Activated CD4-positive, alpha-beta memory T cell treated with anti-CD3 and anti-CD28 coated beads, Interleukin-2, amount 10 ng/mL, durations not matched to agents 7 days and 5 days (primary cell): ENCODE data around the gene SHMT1. TPM values are rescaled to one million over a fixed set of nuclear protein-coding genes. Genes with fewer than 3 reads are reported as not detected.
"Not testable (repeated sequence)": the region's sequence is repeated elsewhere in the genome, so short reads cannot be mapped to it uniquely, and the experiment has no call there.

Experiments
- CTCF ChIA-PET: fragments of 350-600 bp; sonication (Branson Sonifier 250); formaldehyde crosslinking; loops from one replicate; lab custom pipeline; 2021; ENCODE audit warnings: antibody characterized with exemption, inconsistent platforms; lab: Charles Lee
- POLR2A ChIA-PET: fragments of 350-600 bp; sonication (Branson Sonifier 250); formaldehyde crosslinking; loops from one replicate; lab custom pipeline; 2021; ENCODE audit warnings: antibody characterized with exemption; lab: Charles Lee
- DNase-seq: peaks from one replicate; pipeline ENCODE4 v3.0.0-alpha.2; 2020
- H3K27ac Mint-ChIP-seq: one replicate; pipeline ENCODE4 v1.8.0; 2021; ENCODE audit warnings: mild to moderate bottlenecking, mixed read lengths
- H3K27me3 Mint-ChIP-seq: one replicate; pipeline ENCODE4 v1.8.0; 2021; ENCODE audit warnings: mixed read lengths
- H3K36me3 Mint-ChIP-seq: one replicate; pipeline ENCODE4 v1.8.0; 2021; ENCODE audit warnings: low read depth, mixed read lengths
- H3K4me1 Mint-ChIP-seq: one replicate; pipeline ENCODE4 v1.8.0; 2021; ENCODE audit warnings: mixed read lengths
- H3K4me3 Mint-ChIP-seq: one replicate; pipeline ENCODE4 v1.8.0; 2021; ENCODE audit warnings: mild to moderate bottlenecking, mixed read lengths
- H3K9me3 Mint-ChIP-seq: one replicate; pipeline ENCODE4 v1.8.0; 2021; ENCODE audit warnings: mixed read lengths
- total RNA-seq, 2 experiments: library from RNA; stranded (reverse); gene quantifications; one replicate each; pipeline ENCODE4 v1.2.3, GENCODE V29; 2021

Gene SHMT1
- total RNA-seq, 2 experiments from 2014 or later, result 38.1 to 41.1 TPM

DNA sequence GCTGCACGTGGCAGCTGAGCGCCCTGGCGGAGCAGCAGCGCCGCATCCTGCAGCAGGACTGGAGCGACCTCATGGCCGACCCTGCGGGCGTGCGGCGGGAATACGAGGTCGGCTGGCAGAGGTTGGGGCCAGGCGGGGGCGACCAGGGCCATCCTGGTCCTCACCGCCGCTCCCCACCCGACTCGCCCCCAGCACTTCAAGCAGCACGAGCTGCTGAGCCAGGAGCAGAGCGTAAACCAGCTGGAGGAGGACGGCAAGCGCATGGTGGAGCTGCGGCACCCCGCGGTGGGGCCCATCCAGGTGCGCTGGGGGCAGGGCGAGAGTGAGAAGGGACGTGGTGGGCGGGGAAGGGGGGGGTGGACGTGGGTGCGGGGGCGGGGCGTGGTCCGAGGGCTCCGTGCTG is 19.7 kb upstream of the SHMT1 start:
- CTCF ChIA-PET, result interaction anchor here (0.5 kb wide), 1 partner anchor 200 kb away, joined by 4 read pairs; no protein-coding TSS in a partner anchor
- H3K27ac Mint-ChIP-seq, H3K36me3 Mint-ChIP-seq, H3K4me1 Mint-ChIP-seq, DNase-seq, H3K9me3 Mint-ChIP-seq, POLR2A ChIA-PET, H3K4me3 Mint-ChIP-seq: not testable (repeated sequence)
- H3K27me3 Mint-ChIP-seq, result peaks cover 17% of the 10 kb centered on the region

DNA sequence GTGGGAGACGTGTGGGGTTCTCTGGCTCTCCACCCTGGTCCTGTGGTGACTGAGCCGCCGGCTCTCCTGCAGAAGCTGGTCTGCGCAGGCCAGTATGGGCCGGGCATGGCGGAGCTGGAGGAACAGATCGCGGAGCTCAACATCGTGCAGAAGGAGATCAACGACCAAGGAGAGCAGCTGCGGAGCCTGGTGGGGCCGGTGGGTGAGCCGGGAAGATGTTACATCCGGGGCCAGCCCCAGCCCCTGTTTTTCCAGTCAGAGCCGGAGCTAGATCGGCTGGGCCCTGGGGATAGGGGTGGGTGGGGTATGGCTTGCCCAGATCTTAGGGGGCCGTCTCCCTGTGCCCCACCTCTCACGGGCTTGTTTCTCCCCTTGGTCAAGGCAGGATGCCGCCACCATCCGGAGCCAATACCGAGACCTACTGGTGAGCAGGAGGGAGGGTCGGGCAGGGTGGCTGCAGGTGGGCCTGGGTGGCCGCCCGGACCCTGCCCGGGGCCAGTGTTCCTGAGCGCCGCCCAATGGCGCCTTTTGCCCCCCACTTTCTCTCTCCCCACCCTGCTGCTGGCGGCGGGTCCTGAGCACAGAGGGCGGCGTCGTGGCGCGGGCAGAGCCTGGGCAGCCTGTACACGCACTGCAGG is 19.2 kb upstream of the SHMT1 start:
- peaks cover 17% of the 10 kb centered on the region for H3K27me3 Mint-ChIP-seq
- no peak overlapping the region for H3K27ac Mint-ChIP-seq
- no peak for DNase-seq
- peaks cover 2% of the 10 kb centered on the region for H3K4me1 Mint-ChIP-seq
- ChIA-PET CTCF (no interaction called here), POLR2A (no interaction called here)
- no peak overlapping the region for H3K4me3 Mint-ChIP-seq
- no peaks in the 10 kb centered on the region for H3K9me3 Mint-ChIP-seq
- H3K36me3 Mint-ChIP-seq, result no peaks in the 10 kb centered on the region

GRCh38 chr17:18381953-18382245 is 18.5 kb upstream of the SHMT1 start:
- Mint-ChIP-seq H3K4me1 (peaks cover 6% of the 10 kb centered on the region), H3K9me3 (no peaks in the 10 kb centered on the region), H3K27ac (no peak overlapping the region), H3K27me3 (peaks cover 15% of the 10 kb centered on the region), H3K36me3 (no peaks in the 10 kb centered on the region), H3K4me3 (no peak overlapping the region)
- ChIA-PET CTCF (no interaction called here), POLR2A (no interaction called here)
- DNase-seq, result no peak

- DNase-seq, result no peak
- Mint-ChIP-seq H3K4me1 (peaks cover 6% of the 10 kb centered on the region), H3K27me3 (peaks cover 15% of the 10 kb centered on the region), H3K9me3 (no peaks in the 10 kb centered on the region), H3K27ac (no peak overlapping the region), H3K4me3 (no peak overlapping the region), H3K36me3 (no peaks in the 10 kb centered on the region)
- ChIA-PET CTCF (no interaction called here), POLR2A (no interaction called here)
Measured at GRCh38 chr17:18381158-18381952, 18.0 kb upstream of the SHMT1 start.

DNA sequence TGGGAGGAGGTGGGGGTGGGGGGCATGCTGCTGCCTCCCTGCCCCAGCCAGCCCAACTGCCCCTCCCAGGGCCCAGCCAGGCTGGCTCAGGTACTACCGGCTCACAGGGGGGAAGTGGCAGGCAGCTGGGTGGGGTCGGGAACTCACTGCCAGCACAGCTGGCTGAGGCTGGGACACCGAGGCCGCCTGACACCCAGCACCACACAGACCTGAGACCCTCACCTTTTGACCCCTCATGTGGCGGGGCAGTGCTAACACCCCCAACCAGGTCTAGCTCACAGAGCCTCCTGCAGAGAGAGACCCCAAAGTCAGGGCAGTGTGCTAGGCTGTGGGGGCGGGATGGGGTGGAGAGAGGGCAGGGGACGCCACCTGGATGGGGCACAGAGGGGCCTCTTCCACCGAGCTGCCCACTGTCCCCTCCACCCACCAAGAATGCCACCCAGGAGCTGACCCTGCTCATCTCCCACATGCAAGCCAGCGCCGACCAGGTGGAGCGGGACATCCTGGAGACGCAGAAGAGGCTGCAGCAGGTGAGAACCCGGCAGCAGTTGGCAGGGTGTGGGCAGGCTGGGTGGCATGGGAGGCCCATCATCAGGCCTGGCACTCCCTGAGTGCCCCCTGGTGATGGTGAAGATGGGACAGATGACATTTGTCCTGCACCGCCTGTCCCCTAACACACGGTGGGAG is 17.3 kb upstream of the SHMT1 start:
- POLR2A ChIA-PET, result interaction anchor here (0.6 kb wide), 1 partner anchor 49 kb away, joined by 3 read pairs; no protein-coding TSS in a partner anchor
- Mint-ChIP-seq H3K27me3 (peaks cover 14% of the 10 kb centered on the region), H3K4me3 (no peak overlapping the region)

DNA sequence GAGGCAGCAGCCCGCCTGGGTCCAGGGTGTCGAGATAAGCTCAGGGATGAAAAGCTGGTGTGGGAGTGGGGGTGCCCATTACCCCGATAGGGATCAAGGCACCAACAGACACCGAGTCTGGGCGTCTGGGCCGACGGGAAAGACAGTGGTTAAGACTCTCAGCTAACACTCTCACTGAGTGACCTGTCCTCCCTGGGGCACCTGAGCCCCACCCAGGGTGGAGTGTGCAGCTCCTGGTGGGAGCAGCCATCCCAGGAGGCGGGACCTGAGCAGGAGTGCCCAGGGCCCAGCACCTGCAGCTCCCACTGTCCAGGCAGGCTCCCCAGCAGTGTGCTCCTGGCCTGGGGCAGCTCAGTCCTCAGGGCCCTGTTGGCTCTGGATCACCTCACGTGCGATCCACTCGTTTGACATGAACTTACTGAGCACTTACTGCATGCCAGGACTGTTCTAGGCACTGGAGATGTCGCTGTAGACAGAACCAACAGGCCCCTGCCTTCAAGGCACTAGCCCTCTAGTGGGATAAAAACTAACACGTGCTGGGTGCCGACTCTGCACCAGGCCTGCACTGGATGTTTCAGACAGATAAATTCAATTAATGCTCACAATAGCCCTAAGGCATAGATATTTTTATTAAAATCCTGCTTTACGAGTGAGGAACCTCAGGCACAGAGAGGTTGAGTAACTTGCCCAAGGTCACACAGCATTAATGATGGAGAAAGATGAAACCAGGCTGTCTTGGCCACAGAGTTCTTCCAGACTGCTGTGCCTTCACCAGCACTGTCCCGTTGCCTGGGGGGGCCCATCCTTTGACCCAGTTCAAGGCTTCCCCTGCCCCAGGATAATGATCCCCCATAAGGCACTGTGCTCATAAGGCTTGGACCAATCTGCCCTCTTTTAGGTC is 16.1 kb upstream of the SHMT1 start:
- POLR2A ChIA-PET, result interaction anchor here (0.6 kb wide), 1 partner anchor 48 kb away, joined by 3 read pairs; no protein-coding TSS in a partner anchor
- H3K9me3 Mint-ChIP-seq, result peaks cover 3% of the 10 kb centered on the region

More for the DNA sequence above, 17.3 kb upstream of the SHMT1 start:
- CTCF ChIA-PET, result no interaction called here
- Mint-ChIP-seq H3K9me3 (no peaks in the 10 kb centered on the region), H3K4me1 (peaks cover 6% of the 10 kb centered on the region), H3K36me3 (no peaks in the 10 kb centered on the region), H3K27ac (no peak overlapping the region)
- no peak for DNase-seq

DNA sequence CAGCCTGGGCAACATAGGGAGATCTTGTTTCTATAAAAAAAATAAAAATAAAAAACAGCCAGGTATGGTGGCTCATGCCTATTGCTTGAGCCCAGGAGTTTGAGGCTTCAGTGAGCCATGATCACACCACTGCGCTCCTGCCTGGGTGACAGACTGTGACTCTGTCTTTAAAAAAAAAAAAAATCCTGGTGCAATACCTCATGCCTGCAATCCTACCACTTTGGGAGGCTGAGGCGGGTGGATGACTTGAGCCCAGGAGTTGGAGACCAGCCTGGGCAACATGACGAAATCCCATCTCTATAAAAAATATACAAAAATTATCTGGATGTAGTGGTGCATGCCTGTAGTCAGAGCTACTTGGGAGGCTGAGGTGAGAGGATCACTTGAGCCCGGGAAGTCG is 15.3 kb upstream of the SHMT1 start:
- H3K9me3 Mint-ChIP-seq, H3K27ac Mint-ChIP-seq, POLR2A ChIA-PET, DNase-seq, CTCF ChIA-PET, H3K36me3 Mint-ChIP-seq, H3K4me3 Mint-ChIP-seq: not testable (repeated sequence)
- peaks cover 11% of the 10 kb centered on the region for H3K4me1 Mint-ChIP-seq
- peaks cover 12% of the 10 kb centered on the region for H3K27me3 Mint-ChIP-seq

More for the DNA sequence above, 16.1 kb upstream of the SHMT1 start:
- CTCF ChIA-PET, result no interaction called here
- Mint-ChIP-seq H3K36me3 (no peaks in the 10 kb centered on the region), H3K27me3 (peaks cover 15% of the 10 kb centered on the region), H3K4me3 (no peak overlapping the region), H3K4me1 (peaks cover 6% of the 10 kb centered on the region), H3K27ac (no peak overlapping the region)
- no peak for DNase-seq

GRCh38 chr17:18378205-18378505 is 14.8 kb upstream of the SHMT1 start:
- Mint-ChIP-seq H3K36me3 (peaks cover 2% of the 10 kb centered on the region), H3K4me1 (peaks cover 14% of the 10 kb centered on the region), H3K4me3 (no peak overlapping the region), H3K27me3 (peaks cover 12% of the 10 kb centered on the region), H3K27ac (no peak overlapping the region), H3K9me3 (peaks cover 4% of the 10 kb centered on the region)
- ChIA-PET CTCF (no interaction called here), POLR2A (no interaction called here)
- no peak for DNase-seq

DNA sequence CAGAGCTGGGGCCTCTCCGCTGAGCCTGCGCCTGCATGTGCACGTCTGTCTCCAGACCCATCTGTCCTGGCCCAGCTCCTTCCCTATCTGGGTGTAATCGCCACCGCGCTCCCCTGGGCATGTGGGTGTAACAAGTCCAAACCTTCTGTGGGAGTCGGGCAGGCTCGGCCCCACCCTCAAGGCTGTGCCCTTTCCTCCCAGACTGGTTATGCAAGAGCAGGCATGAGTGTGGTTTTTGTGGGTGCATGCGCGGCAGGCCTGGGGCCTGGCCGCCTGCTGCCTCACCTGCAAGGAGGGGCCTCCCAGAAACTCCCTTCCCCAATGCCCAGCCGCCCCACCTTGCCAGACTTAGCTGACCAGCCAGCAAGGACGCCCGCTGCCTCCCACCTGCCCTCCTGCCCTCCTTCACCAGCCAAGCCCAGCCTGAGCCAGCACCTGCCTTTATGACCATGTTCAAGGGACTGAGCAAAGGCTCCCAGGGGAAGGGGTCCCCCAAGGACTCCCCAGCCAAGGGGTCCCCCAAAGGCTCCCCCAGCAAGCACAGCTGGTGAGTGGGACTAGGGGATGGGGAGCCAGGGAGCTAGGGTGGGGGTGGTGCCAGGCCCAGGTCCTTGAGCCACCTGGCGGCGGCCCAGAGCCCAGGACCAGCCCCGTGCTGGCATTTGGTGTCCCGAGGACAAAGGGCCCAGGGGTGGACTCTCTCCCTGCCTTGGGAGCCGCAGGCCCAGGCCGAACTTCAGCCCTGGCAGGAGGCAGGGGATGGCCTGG is 14.3 kb upstream of the SHMT1 start, which contains the start of gene EVPLL:
Gene EVPLL (plus strand): TSS at position 342 of the 768 bp plus-strand sequence. CDS start 3,160 bp downstream, outside the sequence.
- no peak for DNase-seq
- no peak within 1 kb of the TSS for H3K4me3 Mint-ChIP-seq
- CTCF ChIA-PET, result no interaction called here
- peaks cover 4% of the 10 kb centered on the region for H3K9me3 Mint-ChIP-seq
- POLR2A ChIA-PET, result no interaction called here
- no peak within 1 kb of the TSS for H3K27ac Mint-ChIP-seq
- H3K27me3 Mint-ChIP-seq, result peaks cover 12% of the 10 kb centered on the region
- H3K4me1 Mint-ChIP-seq, result peaks cover 19% of the 10 kb centered on the region
- peaks cover 2% of the 10 kb centered on the region for H3K36me3 Mint-ChIP-seq

GRCh38 chr17:18374216-18374615 is 10.9 kb upstream of the SHMT1 start:
- H3K4me1 Mint-ChIP-seq, result peaks cover 39% of the 10 kb centered on the region
- DNase-seq, result no peak
- H3K27me3 Mint-ChIP-seq, result peaks cover 8% of the 10 kb centered on the region
- H3K27ac Mint-ChIP-seq, result no peak overlapping the region
- peaks cover 4% of the 10 kb centered on the region for H3K9me3 Mint-ChIP-seq
- CTCF ChIA-PET, result no interaction called here
- H3K4me3 Mint-ChIP-seq, result no peak overlapping the region
- H3K36me3 Mint-ChIP-seq, result peaks cover 2% of the 10 kb centered on the region
- POLR2A ChIA-PET, result no interaction called here

DNA sequence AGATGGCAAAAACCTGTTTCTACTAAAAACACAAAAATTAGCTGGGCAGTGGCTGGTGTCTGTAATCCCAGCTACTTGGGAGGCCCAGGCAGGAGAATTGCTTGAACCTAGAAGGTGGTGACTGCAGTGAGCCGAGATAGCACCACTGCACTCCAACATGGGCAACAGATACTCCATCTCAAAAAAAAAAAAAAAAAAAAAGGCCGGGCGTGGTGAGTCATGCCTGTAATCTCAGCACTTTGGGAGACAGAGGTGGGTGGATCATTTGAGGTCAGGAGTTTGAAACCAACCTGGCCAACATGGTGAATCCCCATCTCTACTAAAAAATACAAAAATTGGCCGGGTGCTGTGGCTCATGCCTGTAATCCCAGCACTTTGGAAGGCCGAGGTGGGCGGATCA is 9.8 kb upstream of the SHMT1 start:
- H3K4me3 Mint-ChIP-seq, H3K27me3 Mint-ChIP-seq, POLR2A ChIA-PET, H3K9me3 Mint-ChIP-seq, H3K36me3 Mint-ChIP-seq, CTCF ChIA-PET, H3K27ac Mint-ChIP-seq: not testable (repeated sequence)
- peak; percentile 23 for DNase-seq
- H3K4me1 Mint-ChIP-seq, result peaks cover 39% of the 10 kb centered on the region

DNA sequence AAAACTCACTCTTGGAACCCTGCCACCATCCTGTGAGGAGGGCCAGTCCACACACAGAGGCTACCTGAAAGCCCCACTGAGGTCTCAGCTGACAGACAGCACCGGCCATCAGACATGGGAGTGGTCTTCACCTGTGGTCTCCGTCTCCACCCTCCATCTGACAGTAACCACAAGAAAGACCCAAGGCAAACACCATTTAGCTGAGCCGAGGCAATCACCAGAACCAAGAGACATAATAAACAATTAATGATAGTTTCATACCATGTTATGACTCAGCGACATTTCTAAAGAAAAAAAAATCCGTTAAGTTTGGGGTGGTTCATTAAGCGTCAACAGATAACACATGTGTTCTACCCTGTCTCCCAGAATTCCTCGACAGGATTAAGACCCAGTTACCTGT is 8.1 kb upstream of the SHMT1 start:
- no peak overlapping the region for H3K4me3 Mint-ChIP-seq
- ChIA-PET CTCF (no interaction called here), POLR2A (no interaction called here)
- peaks cover 8% of the 10 kb centered on the region for H3K27me3 Mint-ChIP-seq
- H3K9me3 Mint-ChIP-seq, result peaks cover 4% of the 10 kb centered on the region
- peaks cover 2% of the 10 kb centered on the region for H3K36me3 Mint-ChIP-seq
- peak overlapping the region; percentile 0 for H3K27ac Mint-ChIP-seq
- H3K4me1 Mint-ChIP-seq, result peaks cover 32% of the 10 kb centered on the region
- no peak for DNase-seq
